Right atrium auricular region (tissue), 2 donors: ENCODE measurements around the gene PSMA8. TPM values are rescaled to one million over a fixed set of nuclear protein-coding genes. Genes with fewer than 3 reads are reported as not detected.
"Not testable (repeated sequence)": the region's sequence is repeated elsewhere in the genome, so short reads cannot be mapped to it uniquely, and the experiment has no call there.

Experiments
- DNase-seq: peaks from one replicate; pipeline ENCODE4 v3.0.0-alpha.2; 2019; ENCODE audit warnings: low spot score
- H3K27ac ChIP-seq, 2 donors: fragments of 200-600 bp; sonication (generic); 1 replicate in 1 of 2; 2 replicates in 1 of 2; pipeline ENCODE4 v1.5.1; 2016 to 2019
- H3K27me3 ChIP-seq, 2 donors: fragments of 200-600 bp; sonication (generic); one replicate each; pipeline versions ENCODE4 v1.5.1 to v1.6.0; 2017 to 2019
- H3K36me3 ChIP-seq: fragments of 200-600 bp; sonication (generic); one replicate; pipeline ENCODE4 v1.5.1; 2016
- H3K4me1 ChIP-seq, 2 donors: fragments of 200-600 bp; sonication (generic); one replicate each; pipeline versions ENCODE4 v1.5.1 to v1.6.0; 2017 to 2019
- H3K4me3 ChIP-seq, 2 donors: fragments of 200-600 bp; sonication (generic); 1 replicate in 1 of 2; 2 replicates in 1 of 2; pipeline ENCODE4 v1.5.1; 2017 to 2019; ENCODE audit warnings: mild to moderate bottlenecking in 1 of 2, moderate library complexity in 1 of 2
- H3K9me3 ChIP-seq, 2 donors: fragments of 200-600 bp; sonication (generic); one replicate each; pipeline ENCODE4 v1.5.1; 2019
- total RNA-seq, 2 donors: library from RNA; depleted of rRNA; stranded (reverse); fragments of >200 nt; gene quantifications; one replicate each; pipeline ENCODE4 v1.1.0, GENCODE V29; 2016
- TF ChIP-seq, protein P1 (sequence below), 2 donors: fragments of 200-600 bp; sonication (generic); IDR thresholded peaks; one replicate each; pipeline ENCODE4 v1.5.1; 2019; ENCODE audit warnings: antibody characterized with exemption in 2 of 2

The PSMA8 gene
- total RNA-seq, 2 donors from 2014 or later, result not detected

DNA sequence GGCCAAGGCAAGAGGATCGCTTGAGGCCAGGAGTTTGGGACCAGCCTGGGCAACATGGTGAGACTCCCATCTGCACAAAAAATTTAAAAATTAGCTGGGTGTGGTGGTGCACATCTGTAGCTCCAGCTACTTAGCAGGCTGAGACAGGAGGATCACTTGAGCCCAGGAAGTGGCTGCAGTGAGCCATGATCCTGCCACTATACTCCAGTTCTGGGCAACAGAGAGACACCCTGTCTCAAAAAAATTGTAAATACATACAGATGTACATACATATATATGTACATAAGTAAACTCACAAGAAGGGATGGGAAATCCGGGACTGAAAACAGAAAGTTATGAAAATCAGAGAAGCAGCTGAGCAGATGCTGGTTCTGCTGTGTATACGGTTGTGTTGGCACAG is 62.9 kb downstream of the PSMA8 start:
- Histone ChIP-seq H3K36me3 (no peaks in the 10 kb centered on the region), H3K27ac (no peak overlapping the region), H3K4me1 (no peaks in the 10 kb centered on the region), H3K4me3 (no peak overlapping the region), H3K27me3 (no peaks in the 10 kb centered on the region), H3K9me3 (no peaks in the 10 kb centered on the region)
- TF ChIP-seq, protein P1, sequence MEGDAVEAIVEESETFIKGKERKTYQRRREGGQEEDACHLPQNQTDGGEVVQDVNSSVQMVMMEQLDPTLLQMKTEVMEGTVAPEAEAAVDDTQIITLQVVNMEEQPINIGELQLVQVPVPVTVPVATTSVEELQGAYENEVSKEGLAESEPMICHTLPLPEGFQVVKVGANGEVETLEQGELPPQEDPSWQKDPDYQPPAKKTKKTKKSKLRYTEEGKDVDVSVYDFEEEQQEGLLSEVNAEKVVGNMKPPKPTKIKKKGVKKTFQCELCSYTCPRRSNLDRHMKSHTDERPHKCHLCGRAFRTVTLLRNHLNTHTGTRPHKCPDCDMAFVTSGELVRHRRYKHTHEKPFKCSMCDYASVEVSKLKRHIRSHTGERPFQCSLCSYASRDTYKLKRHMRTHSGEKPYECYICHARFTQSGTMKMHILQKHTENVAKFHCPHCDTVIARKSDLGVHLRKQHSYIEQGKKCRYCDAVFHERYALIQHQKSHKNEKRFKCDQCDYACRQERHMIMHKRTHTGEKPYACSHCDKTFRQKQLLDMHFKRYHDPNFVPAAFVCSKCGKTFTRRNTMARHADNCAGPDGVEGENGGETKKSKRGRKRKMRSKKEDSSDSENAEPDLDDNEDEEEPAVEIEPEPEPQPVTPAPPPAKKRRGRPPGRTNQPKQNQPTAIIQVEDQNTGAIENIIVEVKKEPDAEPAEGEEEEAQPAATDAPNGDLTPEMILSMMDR (IDR thresholded peaks at IDR 0.05), result no peak
- DNase-seq, result no peak

DNA sequence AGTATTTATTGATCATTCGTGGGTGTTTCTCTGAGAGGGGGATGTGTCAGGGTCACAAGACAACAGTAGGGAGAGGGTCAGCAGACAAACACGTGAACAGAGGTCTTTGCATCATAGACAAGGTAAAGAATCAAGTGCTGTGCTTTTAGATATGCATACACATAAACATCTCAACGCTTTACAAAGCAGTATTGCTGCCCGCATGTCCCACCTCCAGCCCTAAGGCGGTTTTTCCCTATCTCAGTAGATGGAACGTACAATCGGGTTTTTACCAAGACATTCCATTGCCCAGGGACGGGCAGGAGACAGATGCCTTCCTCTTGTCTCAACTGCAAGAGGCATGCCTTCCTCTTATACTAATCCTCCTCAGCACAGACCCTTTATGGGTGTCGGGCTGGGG is 68.3 kb downstream of the PSMA8 start:
- H3K4me3 ChIP-seq, DNase-seq, H3K9me3 ChIP-seq, H3K36me3 ChIP-seq, H3K27ac ChIP-seq, H3K4me1 ChIP-seq, H3K27me3 ChIP-seq: not testable (repeated sequence)

DNA sequence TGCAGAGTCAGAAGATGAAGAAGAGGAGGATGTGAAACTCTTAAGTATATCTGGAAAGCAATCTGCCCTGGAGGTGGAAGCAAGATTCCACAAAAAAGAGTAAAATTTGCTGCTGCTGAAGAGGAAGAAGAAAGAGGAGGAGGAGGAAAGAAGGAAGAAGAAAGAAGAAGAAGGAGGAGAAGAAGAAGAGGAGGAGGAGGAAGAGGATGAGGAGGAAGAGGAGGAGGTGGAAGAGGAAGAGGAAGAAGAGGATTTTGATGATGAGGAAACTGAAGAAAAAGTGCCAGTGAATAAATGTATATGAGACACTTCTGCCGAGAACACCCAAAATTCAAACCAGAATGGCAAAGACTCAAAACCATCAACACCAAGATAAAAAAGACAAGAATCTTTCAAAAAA is 71.6 kb downstream of the PSMA8 start:
- no peaks in the 10 kb centered on the region for H3K36me3 ChIP-seq
- no peak overlapping the region for H3K27ac ChIP-seq
- TF ChIP-seq, protein P1 (IDR thresholded peaks at IDR 0.05), result no peak
- H3K9me3 ChIP-seq, result no peaks in the 10 kb centered on the region
- no peak for DNase-seq
- H3K27me3 ChIP-seq, result no peaks in the 10 kb centered on the region
- H3K4me3 ChIP-seq, result no peak overlapping the region
- H3K4me1 ChIP-seq, result no peaks in the 10 kb centered on the region

DNA sequence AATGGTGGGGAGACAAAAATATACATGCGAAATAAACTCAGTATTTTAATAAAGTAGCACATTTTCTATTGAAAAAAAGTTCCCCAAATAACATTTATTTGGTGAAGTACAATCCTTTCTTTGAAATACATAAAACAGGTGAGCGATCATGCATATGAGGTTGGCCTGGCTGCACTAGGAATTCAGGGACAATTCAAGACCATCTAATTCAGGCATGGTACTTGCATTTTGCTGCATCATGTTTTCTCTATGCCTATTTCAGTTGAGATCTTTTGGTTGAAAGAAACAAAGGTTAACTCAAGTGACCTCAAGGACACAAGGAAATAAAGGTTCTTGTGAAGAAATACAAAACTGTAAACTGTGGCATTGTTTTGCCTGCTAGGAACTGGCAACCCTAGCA is 72.8 kb downstream of the PSMA8 start:
- TF ChIP-seq, protein P1 (IDR thresholded peaks at IDR 0.05), result no peak
- no peak for DNase-seq
- Histone ChIP-seq H3K4me3 (no peak overlapping the region), H3K9me3 (no peaks in the 10 kb centered on the region), H3K27ac (no peak overlapping the region), H3K4me1 (no peaks in the 10 kb centered on the region), H3K36me3 (no peaks in the 10 kb centered on the region), H3K27me3 (no peaks in the 10 kb centered on the region)

DNA sequence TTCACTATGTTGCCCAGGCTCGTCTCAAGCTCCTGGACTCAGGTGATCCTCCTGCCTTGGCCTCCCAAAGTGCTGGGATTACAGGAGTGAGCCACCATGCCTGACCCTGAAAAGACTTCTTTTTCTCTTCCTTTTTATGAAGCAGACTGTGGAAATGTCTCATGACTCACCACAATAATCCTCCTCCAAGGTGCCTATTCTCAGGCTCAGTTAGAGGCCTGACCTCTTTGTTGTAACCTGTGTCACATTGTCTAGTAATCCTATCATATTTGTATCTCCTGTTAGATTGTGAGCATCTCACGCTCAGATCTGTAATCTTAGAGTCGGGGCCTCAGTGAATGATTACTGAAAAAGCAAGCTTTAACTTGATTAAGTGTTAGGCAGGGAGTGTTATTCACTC is 74.3 kb downstream of the PSMA8 start:
- Histone ChIP-seq H3K4me1 (no peaks in the 10 kb centered on the region), H3K9me3 (no peaks in the 10 kb centered on the region), H3K36me3 (no peaks in the 10 kb centered on the region), H3K27me3 (no peaks in the 10 kb centered on the region), H3K4me3 (no peak overlapping the region), H3K27ac (no peak overlapping the region)
- TF ChIP-seq, protein P1 (IDR thresholded peaks at IDR 0.05), result no peak
- DNase-seq, result no peak

DNA sequence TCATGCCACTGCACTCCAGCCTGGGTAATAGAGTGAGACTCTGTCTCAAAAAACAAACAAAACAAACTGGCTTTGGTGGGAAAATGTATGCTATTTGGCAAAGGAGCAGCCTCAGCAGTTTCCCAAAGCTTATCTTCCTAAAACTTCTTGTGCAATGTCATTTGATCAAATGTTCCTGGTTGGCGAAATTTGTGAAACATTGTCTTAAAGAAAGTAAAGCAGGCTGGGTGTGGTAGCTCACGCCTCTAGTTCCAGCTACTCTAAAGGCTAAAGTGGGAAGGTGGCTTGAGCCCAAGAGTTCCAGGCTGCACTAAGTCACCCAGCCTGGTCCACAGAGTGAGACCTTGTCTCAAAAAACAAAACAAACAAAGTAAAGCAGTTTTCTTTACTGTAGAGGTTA is 75.3 kb downstream of the PSMA8 start:
- no peaks in the 10 kb centered on the region for H3K9me3 ChIP-seq
- TF ChIP-seq, protein P1 (IDR thresholded peaks at IDR 0.05), result no peak
- no peak overlapping the region for H3K27ac ChIP-seq
- no peaks in the 10 kb centered on the region for H3K36me3 ChIP-seq
- H3K27me3 ChIP-seq, result no peaks in the 10 kb centered on the region
- DNase-seq, result no peak
- H3K4me3 ChIP-seq, result no peak overlapping the region
- H3K4me1 ChIP-seq, result no peaks in the 10 kb centered on the region
